ENCODE measurements around the gene PTPRN2.

The PTPRN2 gene

GRCh38 chr7:157646551-157646950, 941.1 kb downstream of the PTPRN2 start:
- TF ChIP-seq CTCF (conservative IDR thresholded peaks at IDR 0.05; ENCODE audit: low read length): no peak

DNA sequence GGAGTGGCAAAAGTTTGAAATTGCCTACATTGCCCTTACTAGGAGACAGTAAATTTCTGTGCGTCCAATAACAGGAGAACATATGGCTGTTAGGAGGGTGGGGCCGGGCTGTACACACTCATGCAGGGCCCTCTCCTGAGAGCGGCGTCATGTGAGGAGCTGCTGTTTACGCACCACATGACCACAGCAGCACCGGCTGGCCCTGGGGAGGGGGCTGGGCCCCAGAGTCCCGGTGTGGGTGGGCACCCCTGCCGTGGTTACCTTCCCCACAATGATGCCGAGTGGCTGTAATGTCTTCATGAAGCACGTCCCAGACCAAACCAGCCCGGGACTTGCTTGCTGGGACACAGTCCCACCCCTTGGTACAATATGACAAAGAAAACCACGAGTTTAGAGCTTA, 942.1 kb downstream of the PTPRN2 start:
- DNase-seq (ENCODE audit: low read depth): no peak
- no peak for TF ChIP-seq CTCF (conservative IDR thresholded peaks at IDR 0.05; ENCODE audit: low read length)
- no peak overlapping the region for H3K4me3 ChIP-seq (ENCODE audit: low read length)

More at GRCh38 chr7:157646551-157646950, 941.1 kb downstream of the PTPRN2 start:
- no peak for DNase-seq (ENCODE audit: low read depth)
- H3K4me3 ChIP-seq (ENCODE audit: low read length): no peak overlapping the region

DNA sequence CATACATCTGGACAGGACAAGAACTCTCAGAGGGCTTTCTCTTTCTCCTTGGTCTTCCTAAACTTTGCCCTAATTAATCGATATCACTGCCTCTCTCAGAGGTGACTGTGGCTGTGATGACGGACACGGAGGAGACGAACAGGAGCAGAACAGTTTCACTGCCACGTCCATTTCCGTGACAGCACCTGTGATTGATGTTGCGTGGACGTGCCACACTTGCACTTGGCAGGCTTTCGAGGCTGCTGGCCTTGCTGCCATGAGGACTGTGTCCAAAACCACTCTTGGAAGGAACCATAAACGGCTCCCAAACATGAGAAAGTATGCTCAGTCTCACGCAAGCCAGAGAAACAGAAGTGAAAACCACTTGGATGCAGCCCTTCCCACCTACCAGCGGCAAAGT, 942.7 kb downstream of the PTPRN2 start:
- TF ChIP-seq CTCF (conservative IDR thresholded peaks at IDR 0.05; ENCODE audit: low read length): no peak
- H3K4me3 ChIP-seq (ENCODE audit: low read length): no peak overlapping the region

GRCh38 chr7:157643525-157643970, 944.1 kb downstream of the PTPRN2 start:
- H3K4me3 ChIP-seq (ENCODE audit: low read length): no peak overlapping the region
- no peak for TF ChIP-seq CTCF (conservative IDR thresholded peaks at IDR 0.05; ENCODE audit: low read length)
- DNase-seq (ENCODE audit: low read depth): no peak

More for the DNA sequence above, 942.7 kb downstream of the PTPRN2 start:
- DNase-seq (ENCODE audit: low read depth): no peak

- H3K4me3 ChIP-seq (ENCODE audit: low read length): no peak overlapping the region
- DNase-seq (ENCODE audit: low read depth): no peak
- TF ChIP-seq CTCF (conservative IDR thresholded peaks at IDR 0.05; ENCODE audit: low read length): no peak
Observed at GRCh38 chr7:157641866-157642265, 945.8 kb downstream of the PTPRN2 start.

DNA sequence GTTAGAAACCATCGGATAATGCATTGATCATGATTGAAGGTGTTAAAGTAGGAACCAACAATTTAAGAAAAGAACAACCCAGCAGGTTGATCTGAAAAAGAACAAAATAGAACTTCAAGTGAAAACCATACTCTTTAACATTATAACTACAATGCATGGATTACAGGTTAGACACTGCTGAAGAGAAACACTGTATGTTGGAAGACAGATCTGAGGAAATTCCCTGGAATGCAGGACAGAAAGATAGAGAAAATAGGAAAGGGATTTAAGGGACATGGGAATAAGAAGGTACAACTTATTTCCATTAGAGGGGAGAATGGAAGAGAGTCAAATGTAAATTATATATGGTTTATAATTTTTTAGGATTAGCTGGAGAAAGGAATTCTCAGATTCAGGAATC, 947.5 kb downstream of the PTPRN2 start:
- DNase-seq (ENCODE audit: low read depth): no peak
- TF ChIP-seq CTCF (conservative IDR thresholded peaks at IDR 0.05; ENCODE audit: low read length): no peak
- H3K4me3 ChIP-seq (ENCODE audit: low read length): no peak overlapping the region

DNA sequence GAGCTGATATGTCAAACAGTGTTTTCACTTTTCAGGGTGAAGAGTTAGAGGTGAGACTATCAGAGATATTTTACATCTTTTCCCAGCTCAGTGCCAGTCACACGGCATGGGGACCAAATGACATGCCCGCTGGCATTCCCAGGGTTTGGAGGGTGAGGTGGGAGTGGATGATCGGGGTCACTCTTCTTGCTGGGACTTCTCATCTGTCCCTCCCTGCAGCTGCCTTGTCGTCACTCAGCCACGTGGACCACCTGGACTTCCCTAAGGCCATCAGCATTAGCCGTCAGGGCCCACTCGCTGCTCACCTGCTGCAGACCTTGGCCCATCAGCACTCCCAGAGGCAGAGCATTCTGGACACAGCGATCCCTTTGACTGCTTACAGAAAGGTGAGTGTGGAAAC, 949.1 kb downstream of the PTPRN2 start:
- no peak overlapping the region for H3K4me3 ChIP-seq (ENCODE audit: low read length)
- no peak for TF ChIP-seq CTCF (conservative IDR thresholded peaks at IDR 0.05; ENCODE audit: low read length)
- no peak for DNase-seq (ENCODE audit: low read depth)

Data from AG10803 (cell line).